A673 (cell line): ENCODE results near the gene PKNOX2. TPM values are rescaled to one million over a fixed set of nuclear protein-coding genes. Genes with fewer than 3 reads are reported as not detected.

ENCODE experiments used
- BruUV-seq: library from RNA; stranded (reverse); fragments of 400-500 nt; replicated peaks from 2 replicates; lab custom pipeline; 2021; lab: Mats Ljungman, UMichigan
- CTCF ChIA-PET: fragments of 300-600 bp; sonication (Branson Sonifier 250); formaldehyde crosslinking; loops from one replicate; lab custom pipeline; 2022; ENCODE audit warnings: antibody characterized with exemption; lab: Charles Lee
- POLR2A ChIA-PET: fragments of 300-600 bp; sonication (Branson Sonifier 250); formaldehyde crosslinking; loops from one replicate; lab custom pipeline; 2022; ENCODE audit warnings: antibody characterized with exemption; ENCODE audit not compliant: low non-redundant PET; lab: Charles Lee
- DNase-seq: peaks from one replicate; pipeline ENCODE4 v3.0.0-alpha.2; 2015; ENCODE audit warnings: low spot score
- H3K27ac ChIP-seq: fragments of 200-600 bp; sonication (generic); 2 replicates; pipeline ENCODE4 v1.5.1; 2016; ENCODE audit warnings: mixed run types, low read depth, mild to moderate bottlenecking, mixed read lengths, antibody characterized with exemption, low read length; ENCODE audit not compliant: poor library complexity, severe bottlenecking
- H3K27me3 ChIP-seq: fragments of 200-600 bp; sonication (generic); replicated peaks from 2 replicates; pipeline ENCODE4 v1.6.1; 2017; ENCODE audit warnings: mixed run types, low read depth, mild to moderate bottlenecking, mixed read lengths, antibody characterized with exemption, low read length; ENCODE audit not compliant: insufficient read depth, poor library complexity
- H3K36me3 ChIP-seq: fragments of 200-600 bp; sonication (generic); 2 replicates; pipeline ENCODE4 v1.6.1; 2016; ENCODE audit warnings: mixed run types, mild to moderate bottlenecking, mixed read lengths, antibody characterized with exemption, low read length; ENCODE audit not compliant: insufficient read depth, poor library complexity, severe bottlenecking
- H3K4me1 ChIP-seq: fragments of 200-600 bp; sonication (generic); 2 replicates; pipeline ENCODE4 v1.6.1; 2017; ENCODE audit warnings: mixed run types, mild to moderate bottlenecking, mixed read lengths, antibody characterized with exemption, low read length; ENCODE audit not compliant: insufficient read depth, poor library complexity, severe bottlenecking
- H3K4me3 ChIP-seq: fragments of 200-600 bp; sonication (generic); 2 replicates; pipeline ENCODE4 v1.5.1; 2016; ENCODE audit warnings: low read depth, mixed run types, mild to moderate bottlenecking, mixed read lengths, low read length; ENCODE audit not compliant: poor library complexity, severe bottlenecking
- H3K9me3 ChIP-seq: fragments of 200-600 bp; sonication (generic); 2 replicates; pipeline ENCODE4 v1.6.1; 2016; ENCODE audit warnings: mixed run types, low read depth, mild to moderate bottlenecking, mixed read lengths, antibody characterized with exemption, low read length; ENCODE audit not compliant: poor library complexity, severe bottlenecking
- EZH2 ChIP-seq: fragments of 200-600 bp; sonication (generic); IDR thresholded peaks from 2 replicates; pipeline ENCODE4 v1.6.1; 2017; ENCODE audit warnings: borderline replicate concordance, low read depth, mild to moderate bottlenecking, mixed read lengths, antibody characterized with exemption, low read length; ENCODE audit not compliant: poor library complexity, severe bottlenecking
- intact Hi-C: fragments of 100-400 bp; cut with micrococcal nuclease; formaldehyde crosslinking; loops from one replicate; pipeline ENCODE4 v1.10.0; 2022; ENCODE audit not compliant: unreplicated experiment
- total RNA-seq: library from RNA; stranded (reverse); gene quantifications from 2 replicates; pipeline ENCODE4 v1.2.3, GENCODE V29; 2021
- TF ChIP-seq, protein P1 (sequence below): fragments of 300-800, 200-600 bp; sonication (generic); conservative IDR thresholded peaks from 2 replicates; pipeline ENCODE4 v1.5.1; 2017; ENCODE audit warnings: low read depth, mild to moderate bottlenecking, antibody characterized with exemption, low read length, moderate library complexity, mixed read lengths

Gene PKNOX2
- total RNA-seq, 1 experiment from 2014 or later, result 1.1 TPM

DNA sequence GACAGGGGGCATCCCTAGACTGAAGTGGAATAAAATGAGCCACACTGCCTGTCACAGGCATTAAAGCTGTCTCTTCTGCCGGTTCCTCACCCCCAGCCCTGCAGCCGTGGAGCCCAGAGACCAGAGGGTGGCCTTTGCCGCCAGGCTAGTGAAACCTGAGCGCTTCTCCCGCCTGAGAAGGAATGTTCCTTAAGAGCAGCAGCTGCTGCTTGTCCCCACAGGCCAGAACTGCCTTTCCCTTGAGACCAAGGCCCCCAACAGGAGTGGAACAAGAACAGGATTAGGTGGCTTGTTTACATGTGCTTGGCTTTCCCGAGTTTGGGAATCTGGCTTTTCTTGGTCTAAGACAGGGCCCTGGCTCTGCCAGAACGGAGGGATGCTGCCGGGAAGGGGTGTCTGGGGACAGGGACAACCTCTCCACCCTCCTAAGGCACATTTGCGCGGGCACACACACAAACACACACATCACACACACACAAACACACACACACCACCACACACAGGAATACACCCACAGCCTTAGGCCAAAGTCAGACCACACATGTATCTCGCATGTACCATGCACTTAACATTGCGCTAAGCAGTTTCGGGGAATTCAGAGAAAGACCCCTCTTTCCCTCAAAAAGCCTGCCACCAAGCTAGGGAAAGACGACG is 239.7 kb downstream of the PKNOX2 start:
- Histone ChIP-seq H3K27ac (no peak overlapping the region), H3K27me3 (peaks cover 23% of the 10 kb centered on the region), H3K4me1 (no peaks in the 10 kb centered on the region), H3K36me3 (no peaks in the 10 kb centered on the region), H3K9me3 (no peaks in the 10 kb centered on the region), H3K4me3 (no peak overlapping the region)
- intact Hi-C loops, result loop anchor here (2.0 kb wide), 2 partner anchors 239 to 313 kb away; partner anchors contain the start of gene PKNOX2
- DNase-seq, result no peak
- CTCF ChIA-PET, result interaction anchor here (0.6 to 0.9 kb wide), 2 partner anchors 59 to 109 kb away, joined by 3 to 8 read pairs; no protein-coding TSS in a partner anchor
- POLR2A ChIA-PET, result no interaction called here
- TF ChIP-seq EZH2, result no peak
- TF ChIP-seq, protein P1, sequence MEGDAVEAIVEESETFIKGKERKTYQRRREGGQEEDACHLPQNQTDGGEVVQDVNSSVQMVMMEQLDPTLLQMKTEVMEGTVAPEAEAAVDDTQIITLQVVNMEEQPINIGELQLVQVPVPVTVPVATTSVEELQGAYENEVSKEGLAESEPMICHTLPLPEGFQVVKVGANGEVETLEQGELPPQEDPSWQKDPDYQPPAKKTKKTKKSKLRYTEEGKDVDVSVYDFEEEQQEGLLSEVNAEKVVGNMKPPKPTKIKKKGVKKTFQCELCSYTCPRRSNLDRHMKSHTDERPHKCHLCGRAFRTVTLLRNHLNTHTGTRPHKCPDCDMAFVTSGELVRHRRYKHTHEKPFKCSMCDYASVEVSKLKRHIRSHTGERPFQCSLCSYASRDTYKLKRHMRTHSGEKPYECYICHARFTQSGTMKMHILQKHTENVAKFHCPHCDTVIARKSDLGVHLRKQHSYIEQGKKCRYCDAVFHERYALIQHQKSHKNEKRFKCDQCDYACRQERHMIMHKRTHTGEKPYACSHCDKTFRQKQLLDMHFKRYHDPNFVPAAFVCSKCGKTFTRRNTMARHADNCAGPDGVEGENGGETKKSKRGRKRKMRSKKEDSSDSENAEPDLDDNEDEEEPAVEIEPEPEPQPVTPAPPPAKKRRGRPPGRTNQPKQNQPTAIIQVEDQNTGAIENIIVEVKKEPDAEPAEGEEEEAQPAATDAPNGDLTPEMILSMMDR, result no peak
- no TSS peak for BruUV-seq

DNA sequence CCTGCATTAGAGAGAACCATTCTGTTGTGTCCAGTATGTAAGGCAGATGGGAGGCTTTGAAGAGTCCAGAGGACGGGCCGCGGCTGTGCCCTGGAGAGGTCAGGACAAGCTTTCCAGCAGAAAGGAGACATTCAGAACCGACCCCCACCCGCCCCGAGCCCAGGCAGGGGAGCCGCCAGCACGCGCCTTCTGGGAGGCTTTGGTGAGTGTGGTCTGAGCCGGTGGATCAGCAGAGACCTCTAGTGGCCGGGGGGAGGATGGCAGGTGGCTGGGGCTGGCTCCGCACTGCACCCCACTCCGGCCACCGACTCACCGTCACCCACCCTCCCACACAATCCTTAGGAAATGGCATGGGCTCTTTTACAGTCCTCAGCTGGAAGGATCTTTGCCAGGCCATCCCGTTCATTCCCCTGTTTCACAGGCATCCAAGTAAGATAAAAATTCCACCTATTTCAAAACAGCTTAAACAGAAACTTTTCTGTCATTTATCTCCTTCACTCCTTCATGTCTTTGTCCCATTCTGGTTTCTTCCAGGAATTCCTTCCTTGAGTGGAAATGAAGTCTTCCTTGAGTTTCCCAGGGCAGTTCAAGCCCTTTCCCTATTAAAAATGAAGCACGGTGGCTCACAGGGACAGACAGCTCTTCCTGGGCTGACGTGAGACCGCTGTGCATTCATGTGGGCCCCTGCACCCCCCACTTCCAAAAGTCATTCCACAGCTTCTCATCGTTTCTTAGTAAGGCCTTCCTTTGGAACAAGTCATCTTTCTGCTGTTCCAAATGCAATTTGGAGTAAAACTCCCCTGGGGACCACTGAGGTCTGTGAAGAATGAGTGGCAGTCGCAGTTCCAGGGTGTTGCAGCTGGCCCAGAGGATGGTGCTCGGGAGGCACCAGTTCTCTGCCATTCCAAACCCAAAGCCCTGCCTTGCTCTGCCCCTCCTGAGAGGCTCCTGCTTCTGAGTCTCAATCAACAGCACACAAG is 240.6 kb downstream of the PKNOX2 start:
- no peaks in the 10 kb centered on the region for H3K36me3 ChIP-seq
- peaks cover 23% of the 10 kb centered on the region for H3K27me3 ChIP-seq
- no peaks in the 10 kb centered on the region for H3K9me3 ChIP-seq
- CTCF ChIA-PET, result interaction anchor here (0.6 to 0.9 kb wide), 2 partner anchors 59 to 108 kb away, joined by 3 to 8 read pairs; no protein-coding TSS in a partner anchor
- intact Hi-C loops, result loop anchor here (2.0 kb wide), 2 partner anchors 240 to 314 kb away; partner anchors contain the start of gene PKNOX2
- no peak overlapping the region for H3K4me3 ChIP-seq
- DNase-seq, result peak; percentile 67
- H3K27ac ChIP-seq, result no peak overlapping the region
- BruUV-seq, result no TSS peak
- no peaks in the 10 kb centered on the region for H3K4me1 ChIP-seq
- POLR2A ChIA-PET, result no interaction called here
- TF ChIP-seq, protein P1, result peak; percentile 96
- TF ChIP-seq EZH2, result no peak

DNA sequence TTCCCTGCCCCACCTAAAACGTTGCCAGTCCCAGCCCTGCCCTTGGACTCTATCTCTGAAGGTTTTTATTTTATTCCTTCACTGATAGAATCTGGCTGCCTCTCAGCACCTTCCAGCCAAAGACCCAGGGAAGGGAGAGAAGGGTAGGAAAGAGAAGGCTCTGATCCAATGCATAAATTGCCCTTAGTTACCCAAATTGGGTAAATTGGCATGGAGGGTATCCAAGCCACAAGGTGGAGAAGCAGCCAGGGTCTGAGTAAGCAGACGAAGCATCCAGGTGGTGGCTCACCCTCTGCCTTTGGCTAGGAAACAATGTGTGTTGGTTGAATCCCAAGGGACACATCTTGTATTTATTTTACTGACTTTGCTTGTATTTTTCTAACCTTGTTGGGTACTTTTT is 242.5 kb downstream of the PKNOX2 start:
- no TSS peak for BruUV-seq
- DNase-seq, result no peak
- Histone ChIP-seq H3K36me3 (no peaks in the 10 kb centered on the region), H3K27ac (no peak overlapping the region), H3K4me1 (no peaks in the 10 kb centered on the region), H3K4me3 (no peak overlapping the region), H3K27me3 (peaks cover 17% of the 10 kb centered on the region), H3K9me3 (no peaks in the 10 kb centered on the region)
- TF ChIP-seq, protein P1, result no peak
- no peak for TF ChIP-seq EZH2
- ChIA-PET POLR2A (no interaction called here), CTCF (interaction anchor here (0.6 kb wide), 1 partner anchor 10 kb away, joined by 5 read pairs; no protein-coding TSS in a partner anchor)
- intact Hi-C loops, result no loop called here
